Left ventricle myocardium inferior (tissue), 1 donor: Measurements from ENCODE around the gene MSGN1. TPM values are rescaled to one million over a fixed set of nuclear protein-coding genes. Genes with fewer than 3 reads are reported as not detected.

Experiments
- DNase-seq: peaks from one replicate; pipeline ENCODE4 v3.0.0-alpha.2; 2020
- H3K27ac ChIP-seq: fragments of 200-600 bp; replicated peaks from 2 replicates; pipeline ENCODE4 v1.8.0; 2021
- H3K27me3 ChIP-seq: fragments of 200-600 bp; 2 replicates; pipeline ENCODE4 v1.8.0; 2021; ENCODE audit warnings: low read depth
- H3K36me3 ChIP-seq: fragments of 200-600 bp; 2 replicates; pipeline ENCODE4 v1.8.0; 2021
- H3K4me1 ChIP-seq: fragments of 200-600 bp; 2 replicates; pipeline ENCODE4 v1.8.0; 2021
- H3K4me3 ChIP-seq: fragments of 200-600 bp; 2 replicates; pipeline ENCODE4 v1.8.0; 2021; ENCODE audit warnings: mild to moderate bottlenecking, moderate library complexity
- H3K9me3 ChIP-seq: fragments of 200-600 bp; replicated peaks from 2 replicates; pipeline ENCODE4 v1.8.0; 2021
- CTCF ChIP-seq: fragments of 200-600 bp; IDR thresholded peaks from 2 replicates; pipeline ENCODE4 v1.8.0; 2021; ENCODE audit warnings: antibody characterized with exemption, mild to moderate bottlenecking, borderline replicate concordance
- intact Hi-C: fragments of 100-400 bp; cut with micrococcal nuclease; formaldehyde crosslinking; loops from one replicate; pipeline ENCODE4 v1.11.0; 2022
- total RNA-seq: library from RNA; stranded (reverse); fragmentation: NEBNext Ultra II Directional; extraction: Animal tissue kit (Norgen Biotek cat#: 25700); gene quantifications from one replicate; pipeline ENCODE4 v1.2.1, GENCODE V29; 2021
- donor health status: DM: no; HTN: yes; CAD: no; lungs with severe emphysema.

Gene MSGN1
- total RNA-seq, 1 donor from 2014 or later = not detected

GRCh38 chr2:17843457-17843856 lies 27.2 kb downstream of the MSGN1 start:
- no peak for TF ChIP-seq CTCF
- Histone ChIP-seq H3K27ac (no peak overlapping the region), H3K36me3 (no peaks in the 10 kb centered on the region), H3K4me1 (peaks cover 13% of the 10 kb centered on the region), H3K9me3 (no peaks in the 10 kb centered on the region), H3K4me3 (no peak overlapping the region), H3K27me3 (no peaks in the 10 kb centered on the region)
- intact Hi-C loops = no loop called here
- DNase-seq = no peak

- TF ChIP-seq CTCF = no peak
- intact Hi-C loops = no loop called here
- no peaks in the 10 kb centered on the region for H3K9me3 ChIP-seq
- no peak for DNase-seq
- H3K27ac ChIP-seq = no peak overlapping the region
- no peaks in the 10 kb centered on the region for H3K4me1 ChIP-seq
- no peak overlapping the region for H3K4me3 ChIP-seq
- no peaks in the 10 kb centered on the region for H3K27me3 ChIP-seq
- H3K36me3 ChIP-seq = no peaks in the 10 kb centered on the region
These were observed 29.5 kb downstream of the MSGN1 start for GRCh38 chr2:17845806-17846205.

- intact Hi-C loops = no loop called here
- TF ChIP-seq CTCF = no peak
- DNase-seq = no peak
These were observed 30.4 kb downstream of the MSGN1 start for GRCh38 chr2:17846676-17847075.

GRCh38 chr2:17847236-17847635 lies 31.0 kb downstream of the MSGN1 start:
- intact Hi-C loops = no loop called here
- no peaks in the 10 kb centered on the region for H3K4me1 ChIP-seq
- no peaks in the 10 kb centered on the region for H3K36me3 ChIP-seq
- H3K9me3 ChIP-seq = no peaks in the 10 kb centered on the region
- peaks cover 8% of the 10 kb centered on the region for H3K27me3 ChIP-seq
- no peak for TF ChIP-seq CTCF
- no peak overlapping the region for H3K27ac ChIP-seq
- no peak for DNase-seq
- H3K4me3 ChIP-seq = no peak overlapping the region

More at GRCh38 chr2:17846676-17847075, 30.4 kb downstream of the MSGN1 start:
- peaks cover 4% of the 10 kb centered on the region for H3K27me3 ChIP-seq
- H3K27ac ChIP-seq = no peak overlapping the region
- H3K9me3 ChIP-seq = no peaks in the 10 kb centered on the region
- H3K36me3 ChIP-seq = no peaks in the 10 kb centered on the region
- no peak overlapping the region for H3K4me3 ChIP-seq
- H3K4me1 ChIP-seq = no peaks in the 10 kb centered on the region

- no peak overlapping the region for H3K27ac ChIP-seq
- H3K4me1 ChIP-seq = no peaks in the 10 kb centered on the region
- intact Hi-C loops = no loop called here
- H3K9me3 ChIP-seq = no peaks in the 10 kb centered on the region
- no peaks in the 10 kb centered on the region for H3K36me3 ChIP-seq
- no peak for TF ChIP-seq CTCF
- no peak overlapping the region for H3K4me3 ChIP-seq
- H3K27me3 ChIP-seq = peaks cover 22% of the 10 kb centered on the region
- DNase-seq = no peak
These were observed 33.0 kb downstream of the MSGN1 start for GRCh38 chr2:17849275-17849674.

GRCh38 chr2:17850151-17850550 lies 33.9 kb downstream of the MSGN1 start:
- no peaks in the 10 kb centered on the region for H3K4me1 ChIP-seq
- H3K4me3 ChIP-seq = no peak overlapping the region
- TF ChIP-seq CTCF = no peak
- DNase-seq = no peak
- no peaks in the 10 kb centered on the region for H3K9me3 ChIP-seq
- no peak overlapping the region for H3K27ac ChIP-seq
- peaks cover 22% of the 10 kb centered on the region for H3K27me3 ChIP-seq
- intact Hi-C loops = loop anchor here (10.0 kb wide), 2 partner anchors 325 to 525 kb away; no protein-coding TSS in a partner anchor
- no peaks in the 10 kb centered on the region for H3K36me3 ChIP-seq
